HEK293 (cell line): ENCODE data around the gene ARMC3.

ENCODE experiments used
- GLI2 ChIP-seq: fragments of 450-650 bp; formaldehyde crosslinking; IDR thresholded peaks from 2 replicates; pipeline ENCODE4; 2017; ENCODE audit warnings: missing biosample characterization, missing genetic modification characterization, low read depth, borderline replicate concordance
- OVOL3 ChIP-seq: fragments of 450-650 bp; formaldehyde crosslinking; IDR thresholded peaks from 2 replicates; pipeline ENCODE4 v1.5.1; 2016; ENCODE audit warnings: missing biosample characterization, missing genetic modification characterization
- SP3 ChIP-seq: fragments of 450-650 bp; formaldehyde crosslinking; IDR thresholded peaks from 2 replicates; pipeline ENCODE4 v1.5.1; 2016; ENCODE audit warnings: missing biosample characterization, missing genetic modification characterization
- ZEB2 ChIP-seq: fragments of 450-650 bp; formaldehyde crosslinking; IDR thresholded peaks from 2 replicates; pipeline ENCODE4 v1.5.1; 2016; ENCODE audit warnings: missing biosample characterization, missing genetic modification characterization
- ZNF10 ChIP-seq: fragments of 450-650 bp; formaldehyde crosslinking; IDR thresholded peaks from 2 replicates; pipeline ENCODE4 v1.5.1; 2017; ENCODE audit warnings: missing biosample characterization, missing genetic modification characterization
- ZNF16 ChIP-seq: fragments of 450-650 bp; formaldehyde crosslinking; IDR thresholded peaks from 2 replicates; pipeline ENCODE4 v1.5.1; 2016; ENCODE audit warnings: low read depth, missing biosample characterization, missing genetic modification characterization
- ZNF223 ChIP-seq: fragments of 450-650 bp; formaldehyde crosslinking; IDR thresholded peaks from 2 replicates; pipeline ENCODE4 v1.5.1; 2016; ENCODE audit warnings: missing biosample characterization, missing genetic modification characterization
- ZNF266 ChIP-seq: fragments of 450-650 bp; formaldehyde crosslinking; IDR thresholded peaks from 2 replicates; pipeline ENCODE4 v1.5.1; 2016; ENCODE audit warnings: missing biosample characterization, missing genetic modification characterization, low read depth
- ZNF302 ChIP-seq: fragments of 450-650 bp; formaldehyde crosslinking; IDR thresholded peaks from 2 replicates; pipeline ENCODE4 v1.5.1; 2016; ENCODE audit warnings: missing biosample characterization, missing genetic modification characterization, low read depth
- ZNF404 ChIP-seq: fragments of 450-650 bp; formaldehyde crosslinking; IDR thresholded peaks from 2 replicates; pipeline ENCODE4 v1.5.1; 2017; ENCODE audit warnings: missing biosample characterization, missing genetic modification characterization
- ZNF416 ChIP-seq: fragments of 450-650 bp; formaldehyde crosslinking; IDR thresholded peaks from 2 replicates; pipeline ENCODE4 v1.5.1; 2016; ENCODE audit warnings: missing biosample characterization, missing genetic modification characterization
- ZNF426 ChIP-seq: fragments of 450-650 bp; formaldehyde crosslinking; IDR thresholded peaks from 2 replicates; pipeline ENCODE4 v1.5.1; 2017; ENCODE audit warnings: missing biosample characterization, missing genetic modification characterization, mild to moderate bottlenecking, inconsistent platforms, moderate library complexity
- ZNF501 ChIP-seq: fragments of 450-650 bp; formaldehyde crosslinking; IDR thresholded peaks from 2 replicates; pipeline ENCODE4 v1.5.1; 2016; ENCODE audit warnings: missing biosample characterization, missing genetic modification characterization
- ZNF549 ChIP-seq: fragments of 450-650 bp; IDR thresholded peaks from 2 replicates; pipeline ENCODE4 v1.5.1; 2018; ENCODE audit warnings: missing biosample characterization, missing genetic modification characterization, mild to moderate bottlenecking, inconsistent platforms, moderate library complexity
- ZNF558 ChIP-seq: fragments of 450-650 bp; formaldehyde crosslinking; IDR thresholded peaks from 2 replicates; pipeline ENCODE4 v1.5.1; 2016; ENCODE audit warnings: missing biosample characterization, missing genetic modification characterization
- ZNF561 ChIP-seq: fragments of 450-650 bp; IDR thresholded peaks from 2 replicates; pipeline ENCODE4 v1.5.1; 2018; ENCODE audit warnings: missing biosample characterization, missing genetic modification characterization, borderline replicate concordance
- ZNF623 ChIP-seq: fragments of 450-650 bp; formaldehyde crosslinking; IDR thresholded peaks from 2 replicates; pipeline ENCODE4 v1.5.1; 2016; ENCODE audit warnings: missing biosample characterization, missing genetic modification characterization
- ZNF624 ChIP-seq: fragments of 450-650 bp; formaldehyde crosslinking; IDR thresholded peaks from 2 replicates; pipeline ENCODE4 v1.5.1; 2017; ENCODE audit warnings: missing biosample characterization, missing genetic modification characterization
- ZNF629 ChIP-seq: fragments of 450-650 bp; formaldehyde crosslinking; IDR thresholded peaks from 2 replicates; pipeline ENCODE4 v1.5.1; 2017; ENCODE audit warnings: missing biosample characterization, missing genetic modification characterization
- ZNF660 ChIP-seq: fragments of 450-650 bp; IDR thresholded peaks from 2 replicates; pipeline ENCODE4 v1.5.1; 2018; ENCODE audit warnings: missing biosample characterization, mild to moderate bottlenecking, missing genetic modification characterization
- ZNF76 ChIP-seq: fragments of 450-650 bp; formaldehyde crosslinking; IDR thresholded peaks from 2 replicates; pipeline ENCODE4; 2016; ENCODE audit warnings: low read depth, missing biosample characterization, missing genetic modification characterization, borderline replicate concordance
- ZNF777 ChIP-seq: fragments of 450-650 bp; formaldehyde crosslinking; IDR thresholded peaks from 2 replicates; pipeline ENCODE4 v1.5.1; 2017; ENCODE audit warnings: missing biosample characterization, missing genetic modification characterization, borderline replicate concordance
- TF ChIP-seq, protein P1 (sequence below): sonication (generic); formaldehyde crosslinking; IDR thresholded peaks from 2 replicates; pipeline ENCODE4 v1.8.1; 2022; ENCODE audit warnings: mild to moderate bottlenecking, moderate library complexity, missing genetic modification reagents
- TF ChIP-seq, protein P2 (sequence below): fragments of 450-650 bp; formaldehyde crosslinking; IDR thresholded peaks from 2 replicates; pipeline ENCODE4 v1.5.1; 2016; ENCODE audit warnings: missing biosample characterization, missing genetic modification characterization
- TF ChIP-seq, protein P3 (sequence below): fragments of 450-650 bp; formaldehyde crosslinking; IDR thresholded peaks from 2 replicates; pipeline ENCODE4 v1.5.1; 2016; ENCODE audit warnings: missing biosample characterization, missing genetic modification characterization
- TF ChIP-seq, protein P4 (sequence below): fragments of 450-650 bp; IDR thresholded peaks from 2 replicates; pipeline ENCODE4 v1.5.1; 2018; ENCODE audit warnings: missing biosample characterization, missing genetic modification characterization
- TF ChIP-seq, protein P5 (sequence below): fragments of 450-650 bp; formaldehyde crosslinking; IDR thresholded peaks from 2 replicates; pipeline ENCODE4 v1.5.1; 2017; ENCODE audit warnings: missing biosample characterization, mild to moderate bottlenecking, missing genetic modification characterization, moderate library complexity
- TF ChIP-seq, protein P6 (sequence below): fragments of 450-650 bp; formaldehyde crosslinking; IDR thresholded peaks from 2 replicates; pipeline ENCODE4 v1.5.1; 2016; ENCODE audit warnings: missing biosample characterization, missing genetic modification characterization, borderline replicate concordance
- TF ChIP-seq, protein P7 (sequence below): fragments of 450-650 bp; formaldehyde crosslinking; IDR thresholded peaks from 2 replicates; pipeline ENCODE4 v1.5.1; 2016; ENCODE audit warnings: missing biosample characterization, missing genetic modification characterization

The ARMC3 gene

DNA sequence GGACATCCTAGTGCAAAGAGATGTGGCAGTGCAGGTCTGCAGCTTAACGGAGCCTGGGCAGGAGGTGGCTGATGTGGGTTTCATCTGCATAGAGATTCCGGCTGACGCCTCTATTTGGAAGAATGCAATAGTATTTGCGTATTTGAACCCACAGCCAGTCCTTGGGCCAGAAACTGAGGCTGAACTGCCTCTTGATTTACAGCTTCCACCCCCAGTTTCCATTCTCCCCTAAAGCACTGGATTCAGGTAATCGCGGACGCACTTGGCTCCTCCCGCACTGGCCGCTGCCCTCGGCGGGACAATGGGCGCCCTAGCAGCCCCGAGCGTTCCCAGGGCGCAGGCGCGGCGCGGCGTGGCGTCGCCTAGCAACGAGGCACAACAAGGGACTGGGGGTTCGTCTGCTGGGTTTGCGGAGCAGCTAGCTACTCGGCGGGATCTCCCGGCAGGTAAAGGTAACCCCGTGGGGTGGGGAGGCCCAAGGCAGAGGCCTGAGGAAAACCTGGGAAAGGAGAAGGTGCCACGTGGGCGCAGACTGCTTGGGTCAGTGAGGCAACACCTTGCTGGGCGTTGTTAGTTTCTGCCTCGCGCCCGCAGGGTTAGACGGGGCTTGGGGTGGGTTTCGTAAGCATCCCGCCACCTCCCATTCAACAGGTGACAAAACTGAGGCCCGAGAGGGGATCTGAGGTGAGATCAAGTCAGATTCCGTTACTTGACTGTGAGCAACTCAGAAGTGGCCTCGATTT is at the start of gene ARMC3 (continued):
- TF ChIP-seq ZNF10 (no peak), OVOL3 (tag by site-specific recombination) (no peak), ZNF302 (tag by site-specific recombination) (no peak), ZEB2 (tag by site-specific recombination) (0 out of 2 replicates have a peak, but pooled peaks have one; percentile 53), ZNF660 (tag by site-specific recombination) (no peak), ZNF623 (no peak), ZNF558 (no peak), ZNF629 (tag by site-specific recombination) (no peak), ZNF416 (tag by site-specific recombination) (no peak), ZNF16 (no peak), ZNF404 (tag by site-specific recombination) (no peak), ZNF223 (no peak), ZNF501 (peak; percentile 84), SP3 (tag by site-specific recombination) (no peak), GLI2 (no peak), ZNF549 (tag by site-specific recombination) (no peak), ZNF777 (no peak), ZNF266 (tag by site-specific recombination) (no peak), ZNF561 (tag by site-specific recombination) (no peak; the same call in 1 of the 2 replicates), ZNF426 (tag by site-specific recombination) (no peak), ZNF624 (no peak), ZNF76 (no peak)
- TF ChIP-seq, protein P1, sequence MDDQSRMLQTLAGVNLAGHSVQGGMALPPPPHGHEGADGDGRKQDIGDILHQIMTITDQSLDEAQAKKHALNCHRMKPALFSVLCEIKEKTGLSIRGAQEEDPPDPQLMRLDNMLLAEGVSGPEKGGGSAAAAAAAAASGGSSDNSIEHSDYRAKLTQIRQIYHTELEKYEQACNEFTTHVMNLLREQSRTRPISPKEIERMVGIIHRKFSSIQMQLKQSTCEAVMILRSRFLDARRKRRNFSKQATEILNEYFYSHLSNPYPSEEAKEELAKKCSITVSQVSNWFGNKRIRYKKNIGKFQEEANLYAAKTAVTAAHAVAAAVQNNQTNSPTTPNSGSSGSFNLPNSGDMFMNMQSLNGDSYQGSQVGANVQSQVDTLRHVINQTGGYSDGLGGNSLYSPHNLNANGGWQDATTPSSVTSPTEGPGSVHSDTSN = no peak
- TF ChIP-seq, protein P2, sequence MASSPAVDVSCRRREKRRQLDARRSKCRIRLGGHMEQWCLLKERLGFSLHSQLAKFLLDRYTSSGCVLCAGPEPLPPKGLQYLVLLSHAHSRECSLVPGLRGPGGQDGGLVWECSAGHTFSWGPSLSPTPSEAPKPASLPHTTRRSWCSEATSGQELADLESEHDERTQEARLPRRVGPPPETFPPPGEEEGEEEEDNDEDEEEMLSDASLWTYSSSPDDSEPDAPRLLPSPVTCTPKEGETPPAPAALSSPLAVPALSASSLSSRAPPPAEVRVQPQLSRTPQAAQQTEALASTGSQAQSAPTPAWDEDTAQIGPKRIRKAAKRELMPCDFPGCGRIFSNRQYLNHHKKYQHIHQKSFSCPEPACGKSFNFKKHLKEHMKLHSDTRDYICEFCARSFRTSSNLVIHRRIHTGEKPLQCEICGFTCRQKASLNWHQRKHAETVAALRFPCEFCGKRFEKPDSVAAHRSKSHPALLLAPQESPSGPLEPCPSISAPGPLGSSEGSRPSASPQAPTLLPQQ = peak; percentile 18; the same call in 1 of the 2 replicates
- TF ChIP-seq, protein P3, sequence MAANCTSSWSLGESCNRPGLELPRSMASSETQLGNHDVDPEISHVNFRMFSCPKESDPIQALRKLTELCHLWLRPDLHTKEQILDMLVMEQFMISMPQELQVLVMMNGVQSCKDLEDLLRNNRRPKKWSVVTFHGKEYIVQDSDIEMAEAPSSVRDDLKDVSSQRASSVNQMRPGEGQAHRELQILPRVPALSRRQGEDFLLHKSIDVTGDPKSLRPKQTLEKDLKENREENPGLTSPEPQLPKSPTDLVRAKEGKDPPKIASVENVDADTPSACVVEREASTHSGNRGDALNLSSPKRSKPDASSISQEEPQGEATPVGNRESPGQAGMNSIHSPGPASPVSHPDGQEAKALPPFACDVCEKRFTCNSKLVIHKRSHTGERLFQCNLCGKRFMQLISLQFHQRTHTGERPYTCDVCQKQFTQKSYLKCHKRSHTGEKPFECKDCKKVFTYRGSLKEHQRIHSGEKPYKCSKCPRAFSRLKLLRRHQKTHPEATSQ (tag by site-specific recombination) = no peak
- TF ChIP-seq, protein P4, sequence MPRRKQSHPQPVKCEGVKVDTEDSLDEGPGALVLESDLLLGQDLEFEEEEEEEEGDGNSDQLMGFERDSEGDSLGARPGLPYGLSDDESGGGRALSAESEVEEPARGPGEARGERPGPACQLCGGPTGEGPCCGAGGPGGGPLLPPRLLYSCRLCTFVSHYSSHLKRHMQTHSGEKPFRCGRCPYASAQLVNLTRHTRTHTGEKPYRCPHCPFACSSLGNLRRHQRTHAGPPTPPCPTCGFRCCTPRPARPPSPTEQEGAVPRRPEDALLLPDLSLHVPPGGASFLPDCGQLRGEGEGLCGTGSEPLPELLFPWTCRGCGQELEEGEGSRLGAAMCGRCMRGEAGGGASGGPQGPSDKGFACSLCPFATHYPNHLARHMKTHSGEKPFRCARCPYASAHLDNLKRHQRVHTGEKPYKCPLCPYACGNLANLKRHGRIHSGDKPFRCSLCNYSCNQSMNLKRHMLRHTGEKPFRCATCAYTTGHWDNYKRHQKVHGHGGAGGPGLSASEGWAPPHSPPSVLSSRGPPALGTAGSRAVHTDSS (tag by site-specific recombination) = no peak
- TF ChIP-seq, protein P5, sequence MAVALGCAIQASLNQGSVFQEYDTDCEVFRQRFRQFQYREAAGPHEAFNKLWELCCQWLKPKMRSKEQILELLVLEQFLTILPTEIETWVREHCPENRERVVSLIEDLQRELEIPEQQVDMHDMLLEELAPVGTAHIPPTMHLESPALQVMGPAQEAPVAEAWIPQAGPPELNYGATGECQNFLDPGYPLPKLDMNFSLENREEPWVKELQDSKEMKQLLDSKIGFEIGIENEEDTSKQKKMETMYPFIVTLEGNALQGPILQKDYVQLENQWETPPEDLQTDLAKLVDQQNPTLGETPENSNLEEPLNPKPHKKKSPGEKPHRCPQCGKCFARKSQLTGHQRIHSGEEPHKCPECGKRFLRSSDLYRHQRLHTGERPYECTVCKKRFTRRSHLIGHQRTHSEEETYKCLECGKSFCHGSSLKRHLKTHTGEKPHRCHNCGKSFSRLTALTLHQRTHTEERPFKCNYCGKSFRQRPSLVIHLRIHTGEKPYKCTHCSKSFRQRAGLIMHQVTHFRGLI (tag by site-specific recombination) = no peak
- TF ChIP-seq, protein P6, sequence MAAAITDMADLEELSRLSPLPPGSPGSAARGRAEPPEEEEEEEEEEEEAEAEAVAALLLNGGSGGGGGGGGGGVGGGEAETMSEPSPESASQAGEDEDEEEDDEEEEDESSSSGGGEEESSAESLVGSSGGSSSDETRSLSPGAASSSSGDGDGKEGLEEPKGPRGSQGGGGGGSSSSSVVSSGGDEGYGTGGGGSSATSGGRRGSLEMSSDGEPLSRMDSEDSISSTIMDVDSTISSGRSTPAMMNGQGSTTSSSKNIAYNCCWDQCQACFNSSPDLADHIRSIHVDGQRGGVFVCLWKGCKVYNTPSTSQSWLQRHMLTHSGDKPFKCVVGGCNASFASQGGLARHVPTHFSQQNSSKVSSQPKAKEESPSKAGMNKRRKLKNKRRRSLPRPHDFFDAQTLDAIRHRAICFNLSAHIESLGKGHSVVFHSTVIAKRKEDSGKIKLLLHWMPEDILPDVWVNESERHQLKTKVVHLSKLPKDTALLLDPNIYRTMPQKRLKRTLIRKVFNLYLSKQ (tag by site-specific recombination) = no peak
- TF ChIP-seq, protein P7, sequence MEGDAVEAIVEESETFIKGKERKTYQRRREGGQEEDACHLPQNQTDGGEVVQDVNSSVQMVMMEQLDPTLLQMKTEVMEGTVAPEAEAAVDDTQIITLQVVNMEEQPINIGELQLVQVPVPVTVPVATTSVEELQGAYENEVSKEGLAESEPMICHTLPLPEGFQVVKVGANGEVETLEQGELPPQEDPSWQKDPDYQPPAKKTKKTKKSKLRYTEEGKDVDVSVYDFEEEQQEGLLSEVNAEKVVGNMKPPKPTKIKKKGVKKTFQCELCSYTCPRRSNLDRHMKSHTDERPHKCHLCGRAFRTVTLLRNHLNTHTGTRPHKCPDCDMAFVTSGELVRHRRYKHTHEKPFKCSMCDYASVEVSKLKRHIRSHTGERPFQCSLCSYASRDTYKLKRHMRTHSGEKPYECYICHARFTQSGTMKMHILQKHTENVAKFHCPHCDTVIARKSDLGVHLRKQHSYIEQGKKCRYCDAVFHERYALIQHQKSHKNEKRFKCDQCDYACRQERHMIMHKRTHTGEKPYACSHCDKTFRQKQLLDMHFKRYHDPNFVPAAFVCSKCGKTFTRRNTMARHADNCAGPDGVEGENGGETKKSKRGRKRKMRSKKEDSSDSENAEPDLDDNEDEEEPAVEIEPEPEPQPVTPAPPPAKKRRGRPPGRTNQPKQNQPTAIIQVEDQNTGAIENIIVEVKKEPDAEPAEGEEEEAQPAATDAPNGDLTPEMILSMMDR (tag by site-specific recombination) = no peak
